ENCODE results near the gene PHC3.
"Not testable (repeated sequence)": the region's sequence is repeated elsewhere in the genome, so short reads cannot be mapped to it uniquely, and the experiment has no call there.

Gene PHC3

GRCh38 chr3:170130532-170130931 is 51.0 kb downstream of the PHC3 start:
- no peak for DNase-seq (ENCODE audit: low spot score)

DNA sequence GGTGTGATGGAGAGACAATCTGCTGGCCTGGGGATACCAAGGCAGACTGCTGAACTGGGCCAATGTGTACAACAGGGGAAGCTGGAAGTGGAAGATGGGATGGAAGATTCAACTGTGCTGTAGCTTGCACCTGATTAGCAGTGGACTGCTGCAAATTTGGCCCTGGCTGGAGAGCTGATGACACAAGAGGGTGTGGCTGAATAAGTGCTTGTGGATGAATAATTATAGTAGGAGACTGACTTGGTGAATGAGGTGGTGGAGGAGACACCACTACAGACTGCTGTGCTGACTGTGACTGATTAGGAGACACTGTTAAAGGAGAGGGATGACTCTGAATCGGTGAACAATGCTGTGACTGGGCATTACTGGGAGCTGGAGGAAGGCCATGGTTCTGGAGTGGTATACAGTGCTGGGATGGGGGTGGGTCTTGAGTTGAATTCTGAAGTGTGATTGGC is 52.5 kb downstream of the PHC3 start:
- DNase-seq (ENCODE audit: low spot score): no peak

DNA sequence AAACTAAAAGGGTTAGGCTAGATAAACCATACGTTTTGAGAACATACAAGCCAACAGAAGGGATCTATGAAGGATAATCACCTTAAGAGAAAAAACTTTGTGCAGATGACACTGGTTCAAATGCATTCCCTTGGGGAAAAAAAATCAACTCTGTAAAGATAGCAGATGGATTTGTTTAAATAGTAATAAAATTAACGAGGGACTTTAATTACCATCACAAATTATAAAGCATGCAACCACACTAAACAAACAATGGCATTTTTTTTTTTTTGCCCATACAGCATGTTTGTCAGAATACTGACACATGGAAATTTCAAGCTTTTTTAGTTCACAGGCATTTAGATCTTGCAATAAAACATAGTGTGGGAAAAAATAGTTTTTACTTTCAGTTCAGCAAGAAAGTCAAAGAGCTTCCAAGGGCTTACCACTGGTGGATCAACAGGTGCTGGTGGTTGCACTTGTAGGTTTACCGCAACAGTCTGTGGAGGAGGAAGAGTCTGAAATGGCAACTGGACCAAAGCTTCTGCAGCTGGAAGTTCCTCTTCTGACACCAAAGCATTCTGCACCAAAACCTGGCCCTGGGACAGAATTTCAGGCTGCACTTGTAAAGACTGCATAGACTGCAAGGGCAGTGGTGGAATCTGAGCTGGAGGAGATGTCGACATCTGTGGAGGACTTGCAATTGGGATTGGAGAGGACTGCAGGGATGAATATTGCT is 53.1 kb downstream of the PHC3 start:
- DNase-seq (ENCODE audit: low spot score): no peak

GRCh38 chr3:170117134-170117533 is 64.4 kb downstream of the PHC3 start:
- DNase-seq (ENCODE audit: low spot score): peak; percentile 9

- DNase-seq (ENCODE audit: low spot score): not testable (repeated sequence)
Measured at GRCh38 chr3:170114165-170114564, 67.4 kb downstream of the PHC3 start.

GRCh38 chr3:170111147-170111771 is 70.3 kb downstream of the PHC3 start:
- no peak for DNase-seq (ENCODE audit: low spot score)

- DNase-seq (ENCODE audit: low spot score): no peak
Measured at GRCh38 chr3:170109579-170110293, 71.8 kb downstream of the PHC3 start.

DNA sequence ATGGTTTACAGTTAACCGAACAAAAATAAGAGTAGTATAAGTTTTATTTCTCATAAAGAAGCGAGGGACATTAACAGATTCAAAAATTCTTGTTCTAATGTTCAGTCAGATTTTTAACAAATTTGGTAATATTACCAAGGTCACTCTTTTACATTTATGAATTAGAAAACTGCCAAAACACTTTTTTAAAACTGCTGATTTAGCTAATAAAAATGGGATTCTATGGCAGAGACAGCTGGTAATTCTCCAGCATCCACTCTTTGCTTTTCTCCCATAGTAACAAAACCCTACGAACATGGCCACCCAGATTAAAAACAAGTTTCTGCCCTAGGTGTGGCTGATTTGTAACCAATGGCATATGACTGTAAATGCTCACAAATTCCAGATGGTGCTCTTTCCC is 72.6 kb downstream of the PHC3 start:
- no peak for DNase-seq (ENCODE audit: low spot score)

- no peak for DNase-seq (ENCODE audit: low spot score)
Measured at GRCh38 chr3:170107941-170108340, 73.6 kb downstream of the PHC3 start.

DNA sequence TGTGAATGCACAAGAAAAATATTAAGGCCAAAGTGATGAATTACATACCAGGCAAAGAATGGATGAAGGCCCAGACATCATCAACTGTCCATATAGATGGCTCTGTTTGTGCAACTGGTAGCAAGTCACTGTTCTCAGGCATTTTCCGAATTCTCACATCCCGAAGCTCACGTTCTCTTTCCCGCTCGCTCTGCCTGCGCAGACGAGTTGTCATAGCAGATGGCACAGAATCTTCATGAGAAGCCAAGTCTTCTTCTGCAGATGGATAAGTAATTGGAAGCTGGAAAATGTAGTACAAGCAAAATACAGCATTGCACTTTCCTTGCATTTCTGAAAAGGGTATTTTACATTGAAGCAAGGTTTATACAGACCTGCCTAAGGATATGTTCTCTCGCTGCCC is 79.1 kb downstream of the PHC3 start:
- DNase-seq (ENCODE audit: low spot score): no peak

- no peak for DNase-seq (ENCODE audit: low spot score)
Measured at GRCh38 chr3:170100944-170101343, 80.6 kb downstream of the PHC3 start.

DNA sequence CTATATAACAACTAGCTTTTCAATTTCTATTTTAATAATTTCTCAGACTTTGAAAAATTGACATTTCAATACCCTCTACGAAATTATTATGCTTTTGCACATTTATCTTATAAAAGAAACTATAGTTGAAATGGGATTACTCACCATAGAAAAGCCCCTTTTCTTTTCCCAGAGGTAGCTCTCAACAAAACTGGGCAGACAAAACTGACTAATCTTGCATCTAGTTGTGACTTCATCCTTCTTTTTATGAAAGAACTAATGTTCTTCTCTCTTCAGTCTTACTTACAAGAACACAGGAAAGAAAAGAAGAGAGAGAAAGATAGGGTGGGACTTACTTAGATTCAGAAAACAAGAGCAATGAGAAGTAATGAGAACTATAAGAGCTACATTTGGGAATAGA is 82.8 kb downstream of the PHC3 start:
- DNase-seq (ENCODE audit: low spot score): no peak

GRCh38 chr3:170096342-170096741 is 85.2 kb downstream of the PHC3 start:
- no peak for DNase-seq (ENCODE audit: low spot score)

DNA sequence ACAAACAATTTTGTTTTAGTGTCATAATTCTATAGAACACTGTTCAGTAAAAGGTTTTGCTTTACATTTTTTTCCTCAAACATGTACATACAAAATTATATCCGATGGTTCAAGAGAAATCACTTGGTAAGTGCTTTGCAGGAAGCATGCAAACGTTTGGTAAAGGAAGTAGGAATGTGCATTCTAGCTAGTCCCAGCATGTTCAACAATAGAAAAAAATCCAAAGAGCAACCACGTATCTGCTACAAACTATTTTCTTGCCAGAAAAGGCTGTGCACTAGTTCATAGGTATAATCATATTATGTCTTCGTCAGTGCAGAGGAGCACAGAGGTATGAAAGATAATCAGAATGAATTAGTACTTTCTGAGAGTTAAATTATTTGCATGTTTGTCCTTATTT is 85.8 kb downstream of the PHC3 start:
- DNase-seq (ENCODE audit: low spot score): no peak

DNA sequence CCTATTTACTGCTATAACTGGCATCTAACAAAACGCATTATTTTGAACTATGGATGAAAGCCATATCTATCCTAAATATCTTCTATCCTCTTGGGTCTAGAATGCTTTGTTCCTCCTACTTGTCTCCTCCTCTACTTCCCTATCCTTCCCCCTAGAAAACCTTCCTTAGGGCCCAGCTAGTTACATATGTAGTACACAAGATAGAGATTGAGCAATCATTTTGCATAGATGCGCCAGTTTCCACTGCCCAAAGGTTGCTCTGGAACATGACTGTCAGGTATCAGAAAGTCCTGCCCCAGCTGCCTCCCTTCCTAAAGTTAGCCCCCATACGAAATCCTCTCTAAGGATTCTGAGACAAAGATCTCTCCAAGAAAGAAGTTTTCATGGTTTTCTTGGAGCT is 88.6 kb downstream of the PHC3 start:
- DNase-seq (ENCODE audit: low spot score): no peak

DNA sequence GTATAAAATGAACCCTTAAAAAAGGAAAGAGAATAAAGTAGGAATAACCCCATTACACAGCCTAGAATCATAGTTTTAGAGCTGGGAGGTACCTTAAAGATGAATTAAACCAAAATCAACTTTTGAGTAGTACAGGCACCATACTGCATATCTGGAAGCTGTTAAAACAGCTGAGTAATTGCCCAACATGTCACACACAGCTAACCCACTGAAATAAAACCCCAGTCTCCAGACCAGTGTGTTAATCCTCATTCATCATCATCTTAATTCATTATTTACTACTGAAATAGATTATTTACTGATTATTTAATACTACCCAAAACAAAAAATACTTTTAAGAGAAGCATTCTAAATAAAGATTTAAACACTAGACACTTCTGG is 90.9 kb downstream of the PHC3 start:
- DNase-seq (ENCODE audit: low spot score): no peak

GRCh38 chr3:170089862-170090600 is 91.5 kb downstream of the PHC3 start:
- no peak for DNase-seq (ENCODE audit: low spot score)

- no peak for DNase-seq (ENCODE audit: low spot score)
Measured at GRCh38 chr3:170085396-170085795, 96.1 kb downstream of the PHC3 start.

- no peak for DNase-seq (ENCODE audit: low spot score)
Measured at GRCh38 chr3:170083343-170083742, 98.2 kb downstream of the PHC3 start.

DNA sequence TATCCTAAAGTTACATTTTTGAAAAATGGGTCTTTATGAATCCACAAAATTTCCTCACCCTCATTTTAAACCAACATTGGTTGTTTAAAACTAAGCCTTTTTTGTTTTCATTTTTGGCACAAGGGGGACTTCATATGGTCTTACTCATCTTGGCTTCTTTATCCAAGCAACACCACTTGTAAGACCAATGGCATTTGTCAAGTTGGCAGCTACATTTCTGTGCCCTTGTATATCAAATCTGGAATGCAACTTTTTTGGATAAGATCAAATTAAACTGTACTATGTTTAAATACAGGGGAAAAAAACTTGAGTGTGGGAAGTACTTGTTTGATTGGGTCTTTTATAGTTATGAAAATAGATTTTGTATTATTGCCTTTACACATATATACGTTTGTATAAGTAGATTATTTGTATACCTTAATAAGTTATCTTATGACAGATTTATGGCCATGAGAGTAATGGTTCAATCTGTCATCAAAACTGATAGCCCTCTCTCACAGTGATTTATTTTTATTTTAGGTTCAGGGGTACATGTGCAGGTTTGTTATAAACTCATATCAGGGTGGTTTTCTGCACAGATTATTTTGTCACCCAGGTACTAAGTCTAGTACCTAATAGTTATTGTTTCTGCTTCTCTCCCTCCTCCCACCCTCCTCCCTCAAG is 100.3 kb downstream of the PHC3 start:
- DNase-seq (ENCODE audit: low spot score): no peak

DNA sequence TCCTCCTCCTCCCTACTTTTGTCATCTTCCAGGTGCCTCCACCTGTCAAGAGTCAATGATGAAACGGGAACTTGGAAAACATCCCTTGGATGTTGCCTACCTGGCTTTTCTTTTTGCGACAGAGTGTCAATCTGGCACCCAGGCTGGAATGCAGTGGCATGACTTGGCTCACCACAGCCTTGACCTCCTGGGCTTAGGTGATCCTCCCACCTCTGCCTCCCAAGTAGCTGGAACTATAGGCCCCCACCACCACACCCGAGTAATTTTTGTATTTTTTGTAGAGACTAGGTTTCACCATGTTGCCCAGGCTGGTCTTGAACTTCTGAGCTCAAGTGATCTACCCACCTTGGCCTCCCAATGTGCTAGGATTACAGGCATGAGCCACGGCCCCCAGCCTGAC is 100.9 kb downstream of the PHC3 start:
- no peak for DNase-seq (ENCODE audit: low spot score)

Measured in SK-N-DZ (cell line).